Body of pancreas (tissue), 4 donors: ENCODE results near the gene HSD3B7.

ENCODE experiments used
- POLR2A ChIP-seq, 3 donors: fragments of 450-650 bp; IDR thresholded peaks; one replicate each; pipeline ENCODE4 v1.6.1; 2016; ENCODE audit warnings: antibody characterized with exemption in 3 of 3, mild to moderate bottlenecking in 2 of 3
- TF ChIP-seq, protein P1 (sequence below), 7 experiments: fragments of 450-650 bp in 4 of 7; fragments of 200-600 bp in 3 of 7; sonication (generic) in 3 of 7; IDR thresholded peaks; one replicate each; pipeline ENCODE4 v1.5.1; 2016 to 2019; ENCODE audit warnings: antibody characterized with exemption in 7 of 7

DNA sequence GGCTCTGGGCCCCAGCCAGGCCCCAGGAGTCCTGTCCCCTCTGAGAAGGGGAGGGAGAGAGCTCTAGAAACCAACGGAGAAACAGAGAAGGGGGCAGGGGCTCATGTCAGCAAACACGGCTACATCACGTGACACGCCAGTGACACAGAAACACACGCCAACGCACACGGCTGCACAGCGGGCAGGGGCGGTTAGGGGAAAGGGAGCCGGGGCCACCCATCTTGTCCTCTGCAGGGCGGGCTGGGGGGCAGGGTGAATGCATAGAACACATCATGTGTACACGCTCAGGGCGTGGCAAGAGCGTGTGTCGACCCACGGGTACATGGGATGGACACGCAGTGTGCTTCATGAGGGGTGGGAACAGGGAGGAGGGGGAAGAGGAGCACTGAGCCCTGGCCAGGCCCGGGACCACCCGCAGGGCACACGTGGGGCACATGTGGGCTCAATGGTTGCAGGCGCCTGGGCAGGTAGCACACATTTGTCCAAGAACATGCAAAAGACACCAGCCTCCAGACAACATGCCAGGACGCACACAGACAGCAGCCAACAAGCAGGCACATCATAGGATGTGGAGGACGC, 4.6 kb downstream of the HSD3B7 start:
- TF ChIP-seq, protein P1, sequence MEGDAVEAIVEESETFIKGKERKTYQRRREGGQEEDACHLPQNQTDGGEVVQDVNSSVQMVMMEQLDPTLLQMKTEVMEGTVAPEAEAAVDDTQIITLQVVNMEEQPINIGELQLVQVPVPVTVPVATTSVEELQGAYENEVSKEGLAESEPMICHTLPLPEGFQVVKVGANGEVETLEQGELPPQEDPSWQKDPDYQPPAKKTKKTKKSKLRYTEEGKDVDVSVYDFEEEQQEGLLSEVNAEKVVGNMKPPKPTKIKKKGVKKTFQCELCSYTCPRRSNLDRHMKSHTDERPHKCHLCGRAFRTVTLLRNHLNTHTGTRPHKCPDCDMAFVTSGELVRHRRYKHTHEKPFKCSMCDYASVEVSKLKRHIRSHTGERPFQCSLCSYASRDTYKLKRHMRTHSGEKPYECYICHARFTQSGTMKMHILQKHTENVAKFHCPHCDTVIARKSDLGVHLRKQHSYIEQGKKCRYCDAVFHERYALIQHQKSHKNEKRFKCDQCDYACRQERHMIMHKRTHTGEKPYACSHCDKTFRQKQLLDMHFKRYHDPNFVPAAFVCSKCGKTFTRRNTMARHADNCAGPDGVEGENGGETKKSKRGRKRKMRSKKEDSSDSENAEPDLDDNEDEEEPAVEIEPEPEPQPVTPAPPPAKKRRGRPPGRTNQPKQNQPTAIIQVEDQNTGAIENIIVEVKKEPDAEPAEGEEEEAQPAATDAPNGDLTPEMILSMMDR (IDR thresholded peaks at IDR 0.05): no peak
- TF ChIP-seq POLR2A (IDR thresholded peaks at IDR 0.05): no peak
